ENCODE measurements around the gene PRKN.

GRCh38 chr6:162217811-162218493, 509.6 kb downstream of the PRKN start:
- TF ChIP-seq CTCF (IDR thresholded peaks at IDR 0.05) (no peak), POLR2AphosphoS5 (IDR thresholded peaks at IDR 0.05) (no peak)
